HepG2 (cell line): ENCODE results near the gene KATNAL1. TPM values are rescaled to one million over a fixed set of nuclear protein-coding genes. Genes with fewer than 3 reads are reported as not detected.

Experiments
- ARNTL ChIP-seq: sonication (generic); formaldehyde crosslinking; IDR thresholded peaks from 2 replicates; pipeline ENCODE4 v1.4.0; 2020; ENCODE audit warnings: mild to moderate bottlenecking, missing genetic modification reagents
- GFI1 ChIP-seq: sonication (generic); formaldehyde crosslinking; IDR thresholded peaks from 2 replicates; pipeline ENCODE4 v1.5.0; 2020; ENCODE audit warnings: missing genetic modification reagents, mild to moderate bottlenecking, borderline replicate concordance
- HDAC1 ChIP-seq: sonication (generic); formaldehyde crosslinking; IDR thresholded peaks from 2 replicates; pipeline ENCODE4 v1.5.1; 2020; ENCODE audit warnings: mild to moderate bottlenecking, missing genetic modification reagents
- JDP2 ChIP-seq: sonication (generic); formaldehyde crosslinking; IDR thresholded peaks from 2 replicates; pipeline ENCODE4 v1.8.1; 2022; ENCODE audit warnings: missing genetic modification reagents, borderline replicate concordance
- KAT2B ChIP-seq: fragments of 150-350 bp; IDR thresholded peaks from 2 replicates; pipeline ENCODE4 v1.6.1; 2014; ENCODE audit warnings: low read depth, low read length, borderline replicate concordance
- MAF1 ChIP-seq: sonication (generic); formaldehyde crosslinking; IDR thresholded peaks from 2 replicates; pipeline ENCODE4 v1.5.0; 2020; ENCODE audit warnings: missing genetic modification reagents, borderline replicate concordance
- RFX3 ChIP-seq: IDR thresholded peaks from 2 replicates; pipeline ENCODE4 v1.6.1; 2016; ENCODE audit warnings: missing biosample characterization, missing genetic modification reagents
- SATB2 ChIP-seq: sonication (generic); formaldehyde crosslinking; IDR thresholded peaks from 2 replicates; pipeline ENCODE4 v1.5.0; 2020; ENCODE audit warnings: missing genetic modification reagents
- YY1 ChIP-seq: IDR thresholded peaks from 2 replicates; pipeline ENCODE4 v1.6.1; 2011; ENCODE audit warnings: low read length, low read depth, moderate library complexity, mild to moderate bottlenecking; ENCODE audit not compliant: insufficient read depth, insufficient replicate concordance
- ZKSCAN8 ChIP-seq: IDR thresholded peaks from 2 replicates; pipeline ENCODE4 v1.6.1; 2016; ENCODE audit warnings: borderline replicate concordance, missing genetic modification reagents, missing compliant biosample characterization
- ZNF543 ChIP-seq: sonication (generic); formaldehyde crosslinking; IDR thresholded peaks from 2 replicates; pipeline ENCODE4 v1.4.0; 2020; ENCODE audit warnings: mild to moderate bottlenecking, missing genetic modification reagents
- ZNF782 ChIP-seq: sonication (generic); formaldehyde crosslinking; IDR thresholded peaks from 2 replicates; pipeline ENCODE4 v1.4.0; 2020; ENCODE audit warnings: missing genetic modification reagents, mild to moderate bottlenecking, borderline replicate concordance
- ZNF788 ChIP-seq: sonication (generic); formaldehyde crosslinking; IDR thresholded peaks from 2 replicates; pipeline ENCODE4 v1.5.0; 2020; ENCODE audit warnings: mild to moderate bottlenecking, missing genetic modification reagents, borderline replicate concordance
- ZNF878 ChIP-seq: sonication (generic); formaldehyde crosslinking; IDR thresholded peaks from 2 replicates; pipeline ENCODE4 v1.8.1; 2023; ENCODE audit warnings: mild to moderate bottlenecking, missing genetic modification reagents, moderate library complexity
- polyA plus RNA-seq, 8 experiments: library from polyadenylated mRNA; depleted of rRNA in 3 of 8; stranded (reverse) in 7 of 8; unstranded in 1 of 8; fragments of >200 nt; fragmentation: Illumina TruSeq in 4 of 8; extraction: Trizol in 4 of 8; gene quantifications; 2 replicates each; pipeline versions ENCODE4 v1.2.1 to v1.2.3, GENCODE V29; 2011 to 2016; ENCODE audit warnings: low read depth in 4 of 8, missing spikeins in 1 of 8, mixed read lengths in 1 of 8; ENCODE audit not compliant: insufficient read depth in 1 of 8
- total RNA-seq, 5 experiments: library from RNA; depleted of rRNA; stranded (reverse); fragments of >200 nt; fragmentation: Illumina TruSeq; extraction: Trizol; gene quantifications; 2 replicates each; pipeline ENCODE4 v1.2.3, GENCODE V29; 2016; ENCODE audit warnings: low read depth in 1 of 5
- TF ChIP-seq, protein P1 (sequence below): sonication (generic); formaldehyde crosslinking; IDR thresholded peaks from one replicate; pipeline ENCODE4 v1.5.1; 2020; ENCODE audit warnings: mild to moderate bottlenecking, missing genetic modification reagents; ENCODE audit errors: not compliant biosample characterization
- TF ChIP-seq, protein P2 (sequence below): sonication (generic); formaldehyde crosslinking; IDR thresholded peaks from 2 replicates; pipeline ENCODE4 v1.4.0; 2020; ENCODE audit warnings: low read depth, mild to moderate bottlenecking, missing genetic modification reagents
- TF ChIP-seq, protein P3 (sequence below): sonication (generic); formaldehyde crosslinking; IDR thresholded peaks from 2 replicates; pipeline ENCODE4 v1.4.0; 2020; ENCODE audit warnings: missing genetic modification reagents, borderline replicate concordance

The KATNAL1 gene
- total and polyA plus RNA-seq, 2 of the 13 experiments (the other 11 are each of a cell fraction or from before 2014, with no cell fraction given), result 3.2 to 11.8 TPM

DNA sequence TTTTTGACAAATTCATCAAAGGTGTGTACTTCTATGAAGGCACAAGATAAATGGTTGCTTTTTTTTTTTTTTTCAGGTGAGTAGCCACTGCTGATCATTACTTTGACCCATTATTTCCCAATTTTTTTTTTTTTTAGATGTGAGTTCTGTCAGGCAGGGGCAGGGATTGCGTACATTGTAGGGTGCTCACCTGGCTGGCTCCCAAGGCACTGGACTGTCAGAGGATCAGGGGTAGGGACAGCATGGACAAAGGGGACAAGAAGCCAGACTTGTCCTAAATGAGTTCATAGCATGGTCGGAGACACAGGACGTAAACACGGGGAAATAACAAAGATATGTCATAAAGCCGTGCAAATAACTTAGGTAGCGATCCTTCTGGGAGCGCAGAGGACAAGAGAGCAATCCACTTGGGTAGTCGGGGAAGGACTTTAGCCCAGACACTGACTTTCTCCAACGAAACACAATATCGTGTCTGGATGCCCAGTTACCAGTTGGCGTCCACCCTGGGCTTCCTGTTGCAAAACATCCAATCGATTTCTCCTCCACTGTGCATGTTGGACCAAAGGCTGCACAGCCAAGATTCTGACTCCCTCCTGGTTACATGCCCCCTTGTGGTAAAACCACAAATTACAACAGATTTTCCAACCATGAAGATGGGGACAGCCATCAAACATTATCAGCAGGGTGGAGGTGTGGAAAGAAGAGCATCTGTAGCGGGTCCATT lies 27.5 kb upstream of the KATNAL1 start (continued):
- TF ChIP-seq, protein P1, sequence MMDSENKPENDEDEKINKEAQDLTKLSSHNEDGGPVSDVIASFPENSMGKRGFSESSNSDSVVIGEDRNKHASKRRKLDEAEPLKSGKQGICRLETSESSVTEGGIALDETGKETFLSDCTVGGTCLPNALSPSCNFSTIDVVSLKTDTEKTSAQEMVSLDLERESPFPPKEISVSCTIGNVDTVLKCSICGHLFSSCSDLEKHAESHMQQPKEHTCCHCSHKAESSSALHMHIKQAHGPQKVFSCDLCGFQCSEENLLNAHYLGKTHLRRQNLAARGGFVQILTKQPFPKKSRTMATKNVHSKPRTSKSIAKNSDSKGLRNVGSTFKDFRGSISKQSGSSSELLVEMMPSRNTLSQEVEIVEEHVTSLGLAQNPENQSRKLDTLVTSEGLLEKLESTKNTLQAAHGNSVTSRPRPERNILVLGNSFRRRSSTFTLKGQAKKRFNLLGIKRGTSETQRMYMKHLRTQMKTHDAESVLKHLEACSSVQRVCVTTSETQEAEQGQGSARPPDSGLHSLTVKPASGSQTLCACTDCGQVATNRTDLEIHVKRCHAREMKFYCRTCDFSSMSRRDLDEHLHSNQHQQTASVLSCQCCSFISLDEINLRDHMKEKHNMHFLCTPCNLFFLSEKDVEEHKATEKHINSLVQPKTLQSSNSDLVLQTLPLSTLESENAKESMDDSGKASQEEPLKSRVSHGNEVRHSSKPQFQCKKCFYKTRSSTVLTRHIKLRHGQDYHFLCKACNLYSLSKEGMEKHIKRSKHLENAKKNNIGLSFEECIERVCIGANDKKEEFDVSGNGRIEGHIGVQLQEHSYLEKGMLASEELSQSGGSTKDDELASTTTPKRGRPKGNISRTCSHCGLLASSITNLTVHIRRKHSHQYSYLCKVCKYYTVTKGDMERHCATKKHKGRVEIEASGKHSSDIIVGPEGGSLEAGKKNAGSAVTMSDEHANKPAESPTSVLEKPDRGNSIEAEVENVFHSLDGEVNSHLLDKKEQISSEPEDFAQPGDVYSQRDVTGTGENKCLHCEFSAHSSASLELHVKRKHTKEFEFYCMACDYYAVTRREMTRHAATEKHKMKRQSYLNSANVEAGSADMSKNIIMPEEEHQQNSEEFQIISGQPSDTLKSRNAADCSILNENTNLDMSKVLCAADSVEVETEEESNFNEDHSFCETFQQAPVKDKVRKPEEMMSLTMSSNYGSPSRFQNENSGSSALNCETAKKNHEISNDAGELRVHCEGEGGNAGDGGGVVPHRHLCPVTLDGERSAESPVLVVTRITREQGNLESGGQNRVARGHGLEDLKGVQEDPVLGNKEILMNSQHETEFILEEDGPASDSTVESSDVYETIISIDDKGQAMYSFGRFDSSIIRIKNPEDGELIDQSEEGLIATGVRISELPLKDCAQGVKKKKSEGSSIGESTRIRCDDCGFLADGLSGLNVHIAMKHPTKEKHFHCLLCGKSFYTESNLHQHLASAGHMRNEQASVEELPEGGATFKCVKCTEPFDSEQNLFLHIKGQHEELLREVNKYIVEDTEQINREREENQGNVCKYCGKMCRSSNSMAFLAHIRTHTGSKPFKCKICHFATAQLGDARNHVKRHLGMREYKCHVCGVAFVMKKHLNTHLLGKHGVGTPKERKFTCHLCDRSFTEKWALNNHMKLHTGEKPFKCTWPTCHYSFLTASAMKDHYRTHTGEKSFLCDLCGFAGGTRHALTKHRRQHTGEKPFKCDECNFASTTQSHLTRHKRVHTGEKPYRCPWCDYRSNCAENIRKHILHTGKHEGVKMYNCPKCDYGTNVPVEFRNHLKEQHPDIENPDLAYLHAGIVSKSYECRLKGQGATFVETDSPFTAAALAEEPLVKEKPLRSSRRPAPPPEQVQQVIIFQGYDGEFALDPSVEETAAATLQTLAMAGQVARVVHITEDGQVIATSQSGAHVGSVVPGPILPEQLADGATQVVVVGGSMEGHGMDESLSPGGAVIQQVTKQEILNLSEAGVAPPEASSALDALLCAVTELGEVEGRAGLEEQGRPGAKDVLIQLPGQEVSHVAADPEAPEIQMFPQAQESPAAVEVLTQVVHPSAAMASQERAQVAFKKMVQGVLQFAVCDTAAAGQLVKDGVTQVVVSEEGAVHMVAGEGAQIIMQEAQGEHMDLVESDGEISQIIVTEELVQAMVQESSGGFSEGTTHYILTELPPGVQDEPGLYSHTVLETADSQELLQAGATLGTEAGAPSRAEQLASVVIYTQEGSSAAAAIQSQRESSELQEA (CRISPR knock-in tag), result no peak
- no peak for TF ChIP-seq ZNF543
- no peak for TF ChIP-seq JDP2 (CRISPR knock-in tag)
- no peak for TF ChIP-seq RFX3 (CRISPR knock-in tag)
- peak; percentile 83 for TF ChIP-seq KAT2B
- TF ChIP-seq MAF1, result no peak
- no peak for TF ChIP-seq ARNTL (CRISPR knock-in tag)
- peak; percentile 76; the same call in 1 of the 2 replicates for TF ChIP-seq ZNF788 (CRISPR knock-in tag)
- TF ChIP-seq, protein P2, sequence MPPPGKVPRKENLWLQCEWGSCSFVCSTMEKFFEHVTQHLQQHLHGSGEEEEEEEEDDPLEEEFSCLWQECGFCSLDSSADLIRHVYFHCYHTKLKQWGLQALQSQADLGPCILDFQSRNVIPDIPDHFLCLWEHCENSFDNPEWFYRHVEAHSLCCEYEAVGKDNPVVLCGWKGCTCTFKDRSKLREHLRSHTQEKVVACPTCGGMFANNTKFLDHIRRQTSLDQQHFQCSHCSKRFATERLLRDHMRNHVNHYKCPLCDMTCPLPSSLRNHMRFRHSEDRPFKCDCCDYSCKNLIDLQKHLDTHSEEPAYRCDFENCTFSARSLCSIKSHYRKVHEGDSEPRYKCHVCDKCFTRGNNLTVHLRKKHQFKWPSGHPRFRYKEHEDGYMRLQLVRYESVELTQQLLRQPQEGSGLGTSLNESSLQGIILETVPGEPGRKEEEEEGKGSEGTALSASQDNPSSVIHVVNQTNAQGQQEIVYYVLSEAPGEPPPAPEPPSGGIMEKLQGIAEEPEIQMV (CRISPR knock-in tag), result 0 out of 2 replicates have a peak, but pooled peaks have one; percentile 40
- no peak for TF ChIP-seq SATB2
- no peak for TF ChIP-seq ZNF782 (CRISPR knock-in tag)
- TF ChIP-seq YY1, result no peak
- TF ChIP-seq, protein P3, sequence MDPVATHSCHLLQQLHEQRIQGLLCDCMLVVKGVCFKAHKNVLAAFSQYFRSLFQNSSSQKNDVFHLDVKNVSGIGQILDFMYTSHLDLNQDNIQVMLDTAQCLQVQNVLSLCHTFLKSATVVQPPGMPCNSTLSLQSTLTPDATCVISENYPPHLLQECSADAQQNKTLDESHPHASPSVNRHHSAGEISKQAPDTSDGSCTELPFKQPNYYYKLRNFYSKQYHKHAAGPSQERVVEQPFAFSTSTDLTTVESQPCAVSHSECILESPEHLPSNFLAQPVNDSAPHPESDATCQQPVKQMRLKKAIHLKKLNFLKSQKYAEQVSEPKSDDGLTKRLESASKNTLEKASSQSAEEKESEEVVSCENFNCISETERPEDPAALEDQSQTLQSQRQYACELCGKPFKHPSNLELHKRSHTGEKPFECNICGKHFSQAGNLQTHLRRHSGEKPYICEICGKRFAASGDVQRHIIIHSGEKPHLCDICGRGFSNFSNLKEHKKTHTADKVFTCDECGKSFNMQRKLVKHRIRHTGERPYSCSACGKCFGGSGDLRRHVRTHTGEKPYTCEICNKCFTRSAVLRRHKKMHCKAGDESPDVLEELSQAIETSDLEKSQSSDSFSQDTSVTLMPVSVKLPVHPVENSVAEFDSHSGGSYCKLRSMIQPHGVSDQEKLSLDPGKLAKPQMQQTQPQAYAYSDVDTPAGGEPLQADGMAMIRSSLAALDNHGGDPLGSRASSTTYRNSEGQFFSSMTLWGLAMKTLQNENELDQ (CRISPR knock-in tag), result no peak
- TF ChIP-seq ZNF878 (CRISPR knock-in tag), result no peak
- TF ChIP-seq ZKSCAN8 (CRISPR knock-in tag), result no peak
- no peak for TF ChIP-seq GFI1 (CRISPR knock-in tag)
- peak; percentile 83 for TF ChIP-seq HDAC1
